Measurements from ENCODE around the gene ATP6V0B. TPM values are rescaled to one million over a fixed set of nuclear protein-coding genes. Genes with fewer than 3 reads are reported as not detected.

Gene ATP6V0B
- total and polyA plus RNA-seq, 2 experiments from 2014 or later, result 112 to 142 TPM

GRCh38 chr1:43946236-43947060, 28.3 kb upstream of the ATP6V0B start, which contains the start of gene IPO13 (continued):
- TF ChIP-seq ZNF462 (CRISPR knock-in tag; IDR thresholded peaks at IDR 0.05) (no peak), POLR2AphosphoS5 (IDR thresholded peaks at IDR 0.05; ENCODE audit: low read depth) (peak; percentile 85)

- Histone ChIP-seq H3F3A (replicated peaks; ENCODE audit: low read depth) (0 out of 2 replicates have a peak, but pooled peaks cover 7% of the 10 kb centered on the region), H4K20me1 (replicated peaks; ENCODE audit: insufficient read depth) (no peaks in the 10 kb centered on the region; the same call in 1 of the 2 replicates), H3K27ac (ENCODE audit: low read depth) (peak overlapping the region; percentile 98; the same call in 1 of the 2 replicates), H3K4me1 (ENCODE audit: insufficient read depth) (peaks cover 5% of the 10 kb centered on the region), H3K9me2 (ENCODE audit: insufficient read depth) (no peaks in the 10 kb centered on the region), H3K4me2 (peak overlapping the region; percentile 97), H3K4me3 (peak overlapping the region; percentile 88), H3K27me3 (ENCODE audit: insufficient read depth) (no peaks in the 10 kb centered on the region), H3K79me2 (replicated peaks; ENCODE audit: insufficient read depth) (no peaks in the 10 kb centered on the region; the same call in 1 of the 2 replicates), H3K36me3 (ENCODE audit: insufficient read depth) (no peaks in the 10 kb centered on the region), H2AFZ (peak overlapping the region; percentile 95)
- peak overlapping the region; percentile 42; the same call in 1 of the 2 replicates for H3K27ac Mint-ChIP-seq
- no peaks in the 10 kb centered on the region; the same call in 2 of the 3 replicates for H3K36me3 Mint-ChIP-seq (ENCODE audit: low read depth)
- no peak for DNase-seq (ENCODE audit: low spot score)
- H3K4me1 Mint-ChIP-seq, result peaks cover 29% of the 10 kb centered on the region
- peak; percentile 0; the same call in 2 of the 3 replicates for ATAC-seq
- peaks cover 7% of the 10 kb centered on the region for H3K27me3 Mint-ChIP-seq (ENCODE audit: insufficient read depth, low read depth, poor library complexity)
- no peaks in the 10 kb centered on the region for H3K9me3 Mint-ChIP-seq
- H3K4me3 Mint-ChIP-seq, result peak overlapping the region; percentile 88
- TF ChIP-seq CTCF (conservative IDR thresholded peaks at IDR 0.05; ENCODE audit: low read depth in 2 of 2) (no peak), POLR2AphosphoS5 (IDR thresholded peaks at IDR 0.05; ENCODE audit: low read depth) (no peak), STAT1 (IDR thresholded peaks at IDR 0.05; ENCODE audit: unreplicated experiment) (no peak), REST (IDR thresholded peaks at IDR 0.05; ENCODE audit: unreplicated experiment) (no peak), CREB1 (CRISPR knock-in tag; IDR thresholded peaks at IDR 0.05; ENCODE audit: low read depth) (no peak), NANOG (IDR thresholded peaks at IDR 0.05; ENCODE audit: borderline replicate concordance) (no peak), JUNB (IDR thresholded peaks at IDR 0.05; ENCODE audit: unreplicated experiment) (no peak), ETS1 (IDR thresholded peaks at IDR 0.05) (no peak)
Measured at GRCh38 chr1:43947061-43947873, 27.5 kb upstream of the ATP6V0B start.
